ENCODE measurements around the gene MAML3.

MAML3 gene

GRCh38 chr4:140046016-140046415 lies 108.0 kb downstream of the MAML3 start:
- DNase-seq (ENCODE audit: low read depth) = no peak

DNA sequence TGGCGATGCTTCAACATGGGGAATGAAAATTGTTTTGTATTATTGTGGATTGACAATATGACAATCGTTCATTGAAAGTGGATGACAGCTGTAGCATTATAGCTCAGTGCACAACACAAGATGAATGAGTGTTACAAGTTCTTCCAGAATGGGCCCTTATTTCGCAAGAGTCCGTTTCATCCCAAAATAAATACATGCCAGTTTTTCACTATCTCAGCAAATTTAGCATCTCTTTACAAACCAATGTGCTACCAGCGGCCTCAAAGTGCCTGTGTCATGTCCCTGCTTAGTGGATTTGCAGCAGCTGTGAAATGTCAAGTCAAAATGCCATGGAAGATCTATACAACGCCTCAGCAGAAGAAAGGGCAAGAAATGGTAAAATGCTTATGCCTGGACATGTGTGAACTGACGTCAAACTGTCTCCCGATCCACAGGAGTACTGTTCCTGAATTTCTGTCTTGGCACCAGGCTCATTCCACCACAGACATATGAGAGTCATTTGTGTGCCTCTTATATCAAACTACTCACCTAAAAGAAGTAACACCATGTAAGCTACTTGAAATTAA lies 109.6 kb downstream of the MAML3 start:
- DNase-seq (ENCODE audit: low read depth) = no peak

- DNase-seq (ENCODE audit: low read depth) = no peak
Measured at GRCh38 chr4:140042634-140043033, 111.3 kb downstream of the MAML3 start.

DNA sequence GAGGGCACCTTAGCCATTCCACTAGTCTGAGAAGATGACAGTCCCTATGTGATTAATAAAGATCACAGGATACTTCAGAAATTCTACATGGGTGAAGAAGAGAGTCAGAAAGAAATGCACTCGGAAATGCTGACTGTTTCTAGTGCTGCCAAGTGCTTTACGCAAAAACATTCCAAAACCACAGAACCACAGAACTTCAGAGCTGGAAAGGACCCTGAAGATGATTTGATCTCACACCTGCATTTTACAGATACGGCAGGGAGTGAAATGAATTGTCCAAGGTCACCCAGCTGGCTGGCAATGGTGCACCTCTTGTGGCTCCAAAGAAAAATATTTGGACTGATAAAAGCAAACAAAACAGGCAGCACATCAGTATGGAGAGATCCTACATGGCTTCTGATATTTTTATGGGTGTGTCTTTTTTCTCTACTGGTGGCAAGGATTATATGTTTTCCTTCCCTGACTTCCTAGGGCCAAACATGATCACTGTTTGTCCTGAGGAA lies 115.9 kb downstream of the MAML3 start:
- DNase-seq (ENCODE audit: low read depth) = no peak

DNA sequence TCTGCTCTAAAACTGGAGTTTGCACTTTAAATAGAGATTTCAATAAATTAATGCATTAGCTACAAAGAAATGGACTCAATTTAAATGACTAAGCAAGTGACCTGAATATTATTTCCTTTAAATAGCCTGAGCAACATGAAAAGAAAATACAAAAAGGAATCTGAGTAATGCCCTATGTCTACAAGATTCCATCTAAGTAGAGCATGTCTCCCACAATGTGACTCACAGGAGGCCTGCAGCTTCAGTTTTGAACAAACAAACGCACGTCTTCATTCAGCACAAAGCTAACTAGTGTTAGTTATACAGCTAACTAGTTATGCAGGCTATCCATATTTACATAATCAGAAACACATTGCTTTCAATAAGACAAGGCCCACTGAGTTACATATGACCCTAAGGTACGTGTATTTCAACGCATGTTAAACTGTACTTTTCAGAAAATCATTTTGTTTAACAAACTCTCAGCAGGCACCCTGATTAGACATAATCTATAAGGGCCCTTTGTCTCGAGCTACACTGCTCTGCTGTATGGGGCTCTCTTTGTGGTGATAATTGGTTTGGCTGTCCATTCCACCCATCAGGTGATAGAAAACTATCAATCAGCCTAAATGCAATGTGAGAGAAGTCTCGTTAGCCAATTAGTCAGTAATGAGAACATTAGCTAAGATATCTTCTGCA lies 116.5 kb downstream of the MAML3 start:
- DNase-seq (ENCODE audit: low read depth) = peak; percentile 44

- DNase-seq (ENCODE audit: low read depth) = no peak
Measured at GRCh38 chr4:140031706-140032105, 122.3 kb downstream of the MAML3 start.

- no peak for DNase-seq (ENCODE audit: low read depth)
Measured at GRCh38 chr4:140031061-140031460, 122.9 kb downstream of the MAML3 start.

DNA sequence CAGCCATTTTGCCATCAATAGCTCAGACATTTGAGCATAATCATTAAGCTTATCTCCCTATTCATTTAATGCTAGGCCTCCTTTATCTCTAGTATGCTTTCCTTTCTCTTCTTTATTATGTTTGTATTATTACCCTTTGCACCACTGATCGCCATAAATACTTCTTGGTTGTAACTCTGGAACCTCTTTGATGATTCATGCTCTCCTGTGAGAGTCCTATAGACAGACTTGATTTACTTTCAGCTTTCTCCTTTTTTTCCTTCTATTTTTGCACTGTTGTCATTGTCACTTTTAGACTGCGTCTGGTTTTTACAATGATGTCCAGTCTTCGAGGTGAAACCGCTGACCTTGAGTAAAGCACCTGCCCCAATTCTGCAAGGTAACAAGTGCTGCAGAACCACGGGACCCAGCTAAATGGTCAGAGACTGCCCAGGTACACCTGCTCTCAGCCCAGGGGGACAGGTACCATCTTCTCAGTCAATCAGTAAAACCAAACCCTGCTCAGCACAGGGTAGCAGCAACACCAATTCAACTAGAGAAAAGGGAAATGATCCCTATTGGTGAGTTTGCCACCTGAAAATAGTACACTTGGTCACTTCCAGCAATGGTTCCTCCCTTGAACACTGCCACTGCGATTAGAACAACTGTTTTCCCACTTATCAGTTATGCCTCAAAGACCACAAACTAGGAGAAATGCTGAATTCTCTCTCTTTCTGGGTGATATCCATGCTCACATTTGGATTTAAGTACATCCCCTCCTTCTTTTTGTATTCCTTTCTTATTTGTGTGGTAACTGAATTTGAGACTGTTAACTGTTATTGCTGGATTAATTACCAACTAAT lies 125.1 kb downstream of the MAML3 start:
- no peak for DNase-seq (ENCODE audit: low read depth)

GRCh38 chr4:140028101-140028500 lies 125.9 kb downstream of the MAML3 start:
- no peak for DNase-seq (ENCODE audit: low read depth)

DNA sequence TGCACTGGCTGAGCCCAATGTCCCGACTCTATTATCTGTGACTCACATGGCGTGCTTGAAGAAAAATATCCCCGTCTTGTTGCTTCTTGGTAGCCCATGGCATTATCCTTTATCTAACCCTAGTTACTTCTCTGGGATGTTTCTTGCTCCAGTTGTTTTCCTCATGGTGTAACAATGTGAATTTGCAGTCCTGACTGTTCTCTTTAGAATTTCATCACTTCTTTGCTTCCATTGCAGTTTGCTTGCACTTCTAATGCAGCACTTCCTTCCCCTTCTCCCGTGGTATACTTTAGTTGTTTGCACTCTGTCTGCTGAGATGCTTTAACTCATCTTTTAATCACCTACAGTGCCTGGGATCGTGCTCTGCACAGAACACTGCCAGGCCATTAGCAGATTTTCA lies 126.9 kb downstream of the MAML3 start:
- no peak for DNase-seq (ENCODE audit: low read depth)

DNA sequence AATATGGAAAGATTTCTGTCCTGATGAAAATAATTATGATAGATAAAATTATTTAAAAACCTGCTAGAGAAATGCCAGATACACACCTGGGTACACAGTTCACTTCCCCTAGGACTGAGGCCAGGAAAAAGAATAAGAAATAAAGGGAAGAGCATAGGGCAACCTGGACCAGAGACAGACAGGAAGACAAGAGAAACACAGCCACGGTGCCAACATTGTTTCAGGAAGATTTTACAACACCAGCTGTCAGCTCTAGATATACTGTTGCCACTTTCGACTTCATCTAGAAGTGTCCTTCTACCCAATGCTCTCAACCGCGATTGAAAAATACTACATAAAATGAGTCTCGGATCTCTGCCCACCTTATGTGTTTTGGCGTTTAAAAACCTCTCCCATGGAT lies 128.5 kb downstream of the MAML3 start:
- no peak for DNase-seq (ENCODE audit: low read depth)

GRCh38 chr4:140020457-140021361 lies 133.3 kb downstream of the MAML3 start:
- no peak for DNase-seq (ENCODE audit: low read depth)

- DNase-seq (ENCODE audit: low read depth) = no peak
Measured at GRCh38 chr4:140019619-140020347, 134.2 kb downstream of the MAML3 start.

DNA sequence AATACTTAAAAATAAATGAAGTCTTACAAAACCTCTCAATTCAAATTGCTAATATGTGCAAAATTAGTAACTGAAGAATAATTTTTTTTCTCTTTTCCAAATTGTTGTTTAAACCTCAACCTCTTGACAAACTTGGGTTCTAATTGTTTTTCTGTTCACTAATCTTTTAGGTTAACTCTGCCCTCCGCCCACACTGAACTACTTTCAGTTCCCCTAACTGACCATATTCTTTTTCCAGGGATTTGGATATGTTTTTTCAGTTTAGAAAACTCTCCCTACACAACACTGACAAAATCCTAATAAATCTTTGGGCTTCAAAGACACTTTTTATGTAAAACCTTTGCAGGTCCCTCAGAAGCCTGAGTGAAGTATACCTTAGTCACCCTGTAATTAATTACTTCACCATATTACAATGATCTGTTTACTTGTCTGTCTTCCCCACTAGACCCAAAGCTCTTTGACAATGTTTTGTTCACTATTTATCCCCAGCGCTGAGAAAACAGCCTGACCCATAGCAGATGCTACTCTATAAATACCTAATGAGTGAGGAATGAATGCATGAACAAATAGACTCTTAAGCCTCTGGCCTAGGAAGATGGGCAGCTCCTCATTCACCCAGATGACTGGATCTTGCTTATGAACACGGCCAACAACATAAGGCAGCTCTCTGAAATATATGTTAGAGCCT lies 134.9 kb downstream of the MAML3 start:
- DNase-seq (ENCODE audit: low read depth) = no peak

- no peak for DNase-seq (ENCODE audit: low read depth)
Measured at GRCh38 chr4:140014284-140014683, 139.7 kb downstream of the MAML3 start.

GRCh38 chr4:140012688-140013486 lies 141.1 kb downstream of the MAML3 start:
- peak; percentile 67 for DNase-seq (ENCODE audit: low read depth)

- DNase-seq (ENCODE audit: low read depth) = no peak
Measured at GRCh38 chr4:140005699-140006098, 148.3 kb downstream of the MAML3 start.

DNA sequence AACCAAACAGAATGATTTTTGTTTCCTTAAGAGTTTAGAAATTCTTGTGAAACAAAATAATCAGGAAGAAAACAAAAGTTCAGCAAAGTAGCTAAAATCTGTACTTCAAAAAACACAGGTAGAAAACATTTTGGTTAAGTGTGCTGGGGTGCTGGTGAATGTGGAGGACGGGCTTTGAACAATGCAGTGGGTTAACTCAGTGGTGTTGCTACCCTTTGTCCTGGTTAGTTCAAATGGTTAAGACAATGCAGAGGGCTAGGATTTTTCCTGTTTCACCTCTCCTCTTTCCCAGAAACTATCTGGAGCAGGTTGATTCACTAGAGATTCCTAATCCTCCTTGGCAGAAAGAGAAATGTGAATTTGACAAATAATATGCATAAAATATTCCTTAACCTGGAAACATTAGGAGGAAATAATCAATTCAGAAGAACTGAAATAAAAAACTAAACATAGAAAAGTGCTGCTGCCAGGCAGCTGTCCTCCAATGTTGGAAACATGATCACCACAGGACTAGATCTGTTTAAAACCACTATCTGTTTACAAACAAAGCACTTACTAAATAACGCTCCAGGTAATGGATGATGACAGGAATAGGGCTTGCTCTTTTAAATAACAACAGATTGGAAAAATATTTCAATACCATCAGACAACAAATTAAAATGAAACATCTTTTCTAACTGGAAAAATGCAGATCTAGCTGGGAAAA lies 148.9 kb downstream of the MAML3 start:
- DNase-seq (ENCODE audit: low read depth) = no peak

- no peak for DNase-seq (ENCODE audit: low read depth)
Measured at GRCh38 chr4:140004549-140004895, 149.5 kb downstream of the MAML3 start.

Data from fibroblast of the conjunctiva (primary cell).